Hematopoietic multipotent progenitor cell treated with erythropoietin and hydrocortisone succinate and interleukin-3 and kit ligand, for 6 days (in vitro differentiated cells): Measurements from ENCODE around the gene OSBPL9.
"Not testable (repeated sequence)": the region's sequence is repeated elsewhere in the genome, so short reads cannot be mapped to it uniquely, and the experiment has no call there.

Experiments
- DNase-seq: peaks from one replicate; pipeline ENCODE4 v3.0.0-alpha.2; 2015

Gene OSBPL9

GRCh38 chr1:51671527-51672325, 54.8 kb downstream of the OSBPL9 start:
- DNase-seq = no peak

DNA sequence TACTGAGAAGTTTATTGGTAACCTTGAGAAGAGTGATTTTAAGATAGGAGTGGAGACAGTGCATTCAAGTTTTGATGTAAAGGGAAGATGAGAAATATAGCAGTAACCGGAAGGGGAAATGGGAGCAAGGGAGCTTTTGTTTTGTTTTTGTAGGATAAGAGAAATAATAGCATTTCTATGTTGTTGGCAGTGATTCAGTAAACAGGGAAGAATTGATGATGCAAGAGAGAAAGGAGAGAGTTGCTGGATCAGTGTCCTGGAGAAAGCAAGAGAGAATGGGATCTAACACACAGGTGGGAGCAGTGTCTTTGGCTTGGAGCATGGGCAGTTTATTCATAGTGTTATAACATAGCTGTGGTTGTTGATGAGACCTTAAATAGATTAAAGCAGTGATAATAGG, 56.4 kb downstream of the OSBPL9 start:
- no peak for DNase-seq

DNA sequence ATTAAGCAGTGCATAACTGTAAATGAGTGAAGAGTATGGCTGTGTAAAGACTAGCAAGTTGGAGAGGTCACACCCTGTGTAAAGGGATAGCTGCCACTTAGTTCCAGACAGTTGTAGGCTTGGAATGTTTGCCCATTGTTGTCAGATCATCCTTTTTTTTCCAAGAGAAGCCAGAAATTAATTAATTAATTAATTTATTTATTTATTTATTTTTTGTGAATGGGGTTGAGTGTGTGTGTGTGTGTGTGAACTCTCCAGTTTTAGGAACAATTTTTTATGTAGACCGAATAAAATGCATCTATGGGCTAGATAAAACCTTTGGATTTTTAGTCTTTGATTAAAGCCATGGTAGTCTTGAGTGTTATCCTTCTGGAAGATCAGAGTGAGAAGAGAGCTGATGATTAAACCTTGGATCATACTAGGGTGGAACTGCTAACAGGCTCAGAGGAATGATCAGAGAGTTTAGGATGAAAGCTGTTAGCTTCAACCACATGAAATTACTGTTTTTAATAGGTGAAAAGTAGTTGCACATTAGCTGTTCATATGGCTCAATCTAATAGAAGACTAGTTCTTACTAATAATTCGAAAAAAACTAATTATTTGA, 58.4 kb downstream of the OSBPL9 start:
- no peak for DNase-seq

- no peak for DNase-seq
Observed at GRCh38 chr1:51679435-51679834, 62.5 kb downstream of the OSBPL9 start.

DNA sequence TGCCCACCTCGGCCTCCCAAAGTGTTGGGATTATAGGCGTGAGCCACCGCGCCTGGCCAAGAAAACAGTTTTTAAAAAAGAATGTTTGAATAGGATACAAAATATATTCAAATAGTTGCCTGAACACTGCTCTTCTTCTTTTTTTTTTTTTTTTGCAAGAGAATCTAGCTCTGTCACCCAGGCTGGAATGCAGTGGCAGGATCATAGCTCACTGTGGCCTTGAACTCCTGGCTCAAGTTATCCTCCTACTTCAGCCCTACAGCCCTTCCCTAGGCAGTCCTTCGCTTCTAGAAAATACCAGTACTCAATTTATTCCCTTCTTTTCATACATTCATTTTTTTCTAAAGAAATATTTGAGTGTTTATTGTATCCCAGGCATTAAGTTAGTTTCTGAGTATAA, 67.9 kb downstream of the OSBPL9 start:
- DNase-seq = no peak

GRCh38 chr1:51686450-51686849, 69.6 kb downstream of the OSBPL9 start:
- no peak for DNase-seq

GRCh38 chr1:51689075-51689440, 72.2 kb downstream of the OSBPL9 start:
- no peak for DNase-seq

- no peak for DNase-seq
Observed at GRCh38 chr1:51689643-51690042, 72.8 kb downstream of the OSBPL9 start.

DNA sequence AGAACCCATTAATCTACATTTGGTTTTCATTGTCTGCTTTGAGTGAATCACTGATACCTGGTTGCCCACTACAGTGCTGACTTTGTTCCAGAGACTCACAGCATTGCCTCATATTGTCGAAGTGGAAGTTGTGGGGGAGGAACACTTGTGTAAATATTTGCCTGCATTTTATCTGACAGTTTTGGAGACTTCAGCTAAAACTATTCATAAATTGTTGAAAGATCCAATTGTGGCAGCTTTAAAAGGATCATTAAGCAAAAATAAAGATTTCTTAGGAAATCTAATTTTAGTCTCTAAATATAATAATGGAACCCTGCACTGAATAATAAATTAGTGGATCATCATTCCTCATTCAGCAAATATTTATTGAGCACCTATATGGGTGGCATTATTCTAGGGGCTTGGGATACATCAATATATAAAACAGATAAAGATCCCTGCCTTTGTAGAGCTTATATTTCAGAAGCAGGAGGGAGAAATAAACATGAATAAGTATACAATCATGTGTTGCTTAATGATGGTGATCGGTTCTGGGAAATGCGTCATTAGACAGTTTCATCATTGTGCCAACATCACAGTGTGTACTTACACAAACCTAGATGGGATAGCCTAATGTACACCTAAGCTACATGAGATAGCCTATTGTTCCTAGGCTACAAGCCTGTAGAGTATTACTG, 73.5 kb downstream of the OSBPL9 start:
- DNase-seq = peak; percentile 18

- DNase-seq = no peak
Observed at GRCh38 chr1:51691920-51692319, 75.0 kb downstream of the OSBPL9 start.

- DNase-seq = peak; percentile 8
Observed at GRCh38 chr1:51693419-51694155, 76.7 kb downstream of the OSBPL9 start.

DNA sequence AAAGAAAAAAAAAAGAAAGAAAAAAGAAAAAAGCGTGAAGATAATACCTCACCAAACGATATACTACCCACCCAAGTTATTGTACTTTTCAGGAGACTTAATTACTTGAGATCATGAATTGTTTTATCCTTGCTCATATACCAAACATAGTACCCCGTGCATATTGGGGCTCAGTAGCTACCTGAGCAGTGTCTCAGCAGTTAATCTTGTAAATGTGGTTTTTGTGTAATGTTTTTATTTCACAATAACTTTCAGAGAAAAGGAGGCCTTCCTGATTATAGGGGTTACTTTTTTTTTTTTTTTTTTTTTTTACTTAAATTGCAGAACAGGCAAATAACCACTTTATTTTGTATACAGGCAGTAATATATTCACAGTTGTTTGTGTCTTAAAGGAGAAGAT, 80.3 kb downstream of the OSBPL9 start:
- DNase-seq = peak; percentile 27

- no peak for DNase-seq
Observed at GRCh38 chr1:51699391-51699790, 82.5 kb downstream of the OSBPL9 start.

DNA sequence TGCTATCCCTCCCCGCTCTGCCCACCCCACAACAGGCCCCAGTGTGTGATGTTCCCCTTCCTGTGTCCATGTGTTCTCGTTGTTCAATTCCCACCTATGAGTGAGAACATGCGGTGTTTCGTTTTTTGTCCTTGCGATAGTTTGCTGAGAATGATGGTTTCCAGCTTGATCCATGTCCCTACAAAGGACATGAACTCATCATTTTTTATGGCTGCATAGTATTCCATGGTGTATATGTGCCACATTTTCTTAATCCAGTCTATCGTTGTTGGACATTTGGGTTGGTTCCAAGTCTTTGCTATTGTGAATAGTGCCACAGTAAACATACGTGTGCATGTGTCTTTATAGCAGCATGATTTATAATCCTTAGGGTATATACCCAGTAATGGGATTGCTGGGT, 84.9 kb downstream of the OSBPL9 start:
- not testable (repeated sequence) for DNase-seq

DNA sequence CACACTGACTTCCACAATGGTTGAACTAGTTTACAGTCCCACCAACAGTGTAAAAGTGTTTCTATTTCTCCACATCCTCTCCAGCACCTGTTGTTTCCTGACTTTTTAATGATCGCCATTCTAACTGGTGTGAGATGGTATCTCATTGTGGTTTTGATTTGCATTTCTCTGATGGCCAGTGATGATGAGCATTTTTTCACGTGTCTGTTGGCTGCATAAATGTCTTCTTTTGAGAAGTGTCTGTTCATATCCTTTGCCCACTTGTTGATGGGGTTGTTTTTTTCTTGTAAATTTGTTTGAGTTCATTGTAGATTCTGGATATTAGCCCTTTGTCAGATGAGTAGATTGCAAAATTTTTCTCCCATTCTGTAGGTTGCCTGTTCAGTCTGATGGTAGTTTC, 85.3 kb downstream of the OSBPL9 start:
- not testable (repeated sequence) for DNase-seq

GRCh38 chr1:51705035-51705434, 88.1 kb downstream of the OSBPL9 start:
- DNase-seq = no peak

DNA sequence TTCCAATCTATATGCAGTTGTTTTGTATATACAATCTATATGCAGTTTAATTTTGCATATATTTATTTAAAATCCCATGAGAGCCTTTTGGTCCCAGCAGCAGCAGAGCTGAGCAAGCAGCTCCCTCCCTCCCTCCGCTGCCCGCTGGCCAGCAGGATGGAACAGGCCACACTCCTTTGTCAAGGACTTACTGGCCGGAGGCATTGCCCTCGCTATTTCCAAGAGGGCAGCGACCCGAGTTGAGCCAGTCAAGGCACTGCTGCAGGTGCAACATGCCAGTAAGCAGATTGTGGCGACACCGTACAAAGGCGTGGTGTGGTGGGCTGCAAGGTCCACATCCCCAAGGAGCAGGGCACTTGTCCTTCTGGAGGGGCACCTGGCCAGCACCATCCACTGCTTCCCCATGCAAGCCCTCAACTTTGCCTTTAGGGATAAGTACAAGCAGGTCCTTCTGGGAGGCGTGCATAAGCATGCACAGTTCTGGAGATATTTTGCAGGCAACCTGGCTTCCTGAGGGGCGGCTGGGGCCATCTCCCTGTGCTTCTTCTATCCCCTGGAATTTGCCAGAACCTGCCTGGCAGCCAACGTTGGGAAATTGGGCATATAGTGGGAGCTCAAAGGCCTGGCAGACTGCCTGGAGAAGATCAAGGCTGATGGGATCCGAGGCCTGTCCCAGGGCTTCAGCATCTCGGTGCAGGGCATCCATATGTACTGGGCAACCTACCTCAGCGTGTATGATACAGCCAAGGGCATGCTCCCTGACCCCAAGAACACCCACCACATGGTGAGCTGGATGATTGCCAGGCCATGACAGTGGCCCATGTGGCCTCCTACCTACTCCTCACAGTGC, 92.2 kb downstream of the OSBPL9 start:
- no peak for DNase-seq

DNA sequence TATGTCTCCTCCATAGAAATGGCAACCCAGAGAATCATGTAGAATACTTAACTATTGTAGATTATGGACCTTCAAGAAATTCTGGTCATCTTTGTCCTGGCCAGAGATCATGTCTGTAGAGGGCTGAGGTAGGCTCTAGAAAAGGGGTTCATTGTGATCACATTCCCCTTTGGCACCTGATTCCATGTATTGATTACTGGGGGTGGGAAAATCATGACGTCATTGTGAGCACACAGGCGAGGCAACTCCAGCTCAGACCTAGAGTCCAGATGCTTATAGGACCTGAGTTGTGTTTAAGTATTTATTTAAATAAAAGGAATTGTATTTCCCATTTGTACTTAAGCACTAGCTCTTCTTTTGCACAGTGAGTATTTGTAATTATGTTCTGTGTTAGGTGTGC, 93.1 kb downstream of the OSBPL9 start:
- no peak for DNase-seq

DNA sequence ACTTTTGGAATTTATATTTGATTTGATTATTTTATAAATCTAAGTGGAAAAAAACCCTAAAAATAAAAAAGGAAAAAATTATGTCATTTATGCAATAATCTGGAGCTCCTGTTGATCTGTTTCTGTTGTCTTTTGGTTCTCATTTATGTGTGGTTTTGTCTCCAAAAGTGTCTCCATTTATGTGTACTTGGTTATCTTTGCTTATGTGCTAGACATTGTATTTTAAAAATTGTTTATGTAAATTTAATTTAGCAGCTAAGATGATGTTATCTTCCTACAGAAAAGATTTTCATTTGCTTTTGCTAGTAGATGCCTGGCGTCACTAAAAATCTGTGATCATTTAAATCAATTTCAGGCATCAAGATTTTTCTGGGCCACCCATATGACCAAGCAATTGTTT, 95.7 kb downstream of the OSBPL9 start:
- DNase-seq = no peak

- DNase-seq = no peak
Observed at GRCh38 chr1:51714374-51715019, 97.6 kb downstream of the OSBPL9 start.

DNA sequence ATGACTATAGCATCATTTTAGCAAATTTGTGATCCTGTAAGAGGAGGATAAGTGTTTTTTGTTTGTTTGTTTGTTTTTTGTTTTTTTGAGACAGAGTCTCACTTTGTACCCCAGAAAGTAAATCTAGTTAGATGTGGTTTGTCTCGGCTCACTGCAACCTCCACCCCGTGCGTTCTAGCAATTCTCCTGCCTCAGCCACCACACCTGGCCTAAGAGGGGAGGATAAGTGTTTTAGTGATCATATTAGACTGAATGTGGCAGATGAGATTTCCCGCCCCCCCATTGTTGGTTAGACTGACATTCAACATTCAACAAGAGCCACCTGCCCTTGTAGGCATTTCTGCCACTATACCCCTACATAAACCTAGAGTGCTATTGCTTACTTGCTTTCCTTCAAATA, 98.5 kb downstream of the OSBPL9 start:
- DNase-seq = no peak

DNA sequence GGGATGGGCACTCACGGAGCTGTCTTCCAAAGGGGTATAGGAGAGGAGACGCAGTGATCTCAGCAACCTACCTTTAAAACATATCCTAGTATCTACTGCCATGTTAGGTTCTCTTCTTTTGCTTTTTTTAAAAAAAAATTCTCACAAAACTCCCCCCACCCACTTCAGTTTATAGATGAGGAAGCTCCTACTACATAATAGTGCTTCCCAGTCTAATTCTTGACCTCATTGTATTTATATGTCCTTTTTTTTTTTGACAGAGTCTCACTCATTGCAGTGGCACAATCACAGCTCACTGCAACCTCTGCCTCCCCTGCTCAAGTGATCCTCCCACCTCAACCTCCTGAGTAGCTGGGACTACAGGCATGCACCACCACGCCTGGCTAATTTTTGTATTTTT, 99.9 kb downstream of the OSBPL9 start:
- DNase-seq = no peak
